ENCODE data around the gene AGAP1.

The AGAP1 gene

DNA sequence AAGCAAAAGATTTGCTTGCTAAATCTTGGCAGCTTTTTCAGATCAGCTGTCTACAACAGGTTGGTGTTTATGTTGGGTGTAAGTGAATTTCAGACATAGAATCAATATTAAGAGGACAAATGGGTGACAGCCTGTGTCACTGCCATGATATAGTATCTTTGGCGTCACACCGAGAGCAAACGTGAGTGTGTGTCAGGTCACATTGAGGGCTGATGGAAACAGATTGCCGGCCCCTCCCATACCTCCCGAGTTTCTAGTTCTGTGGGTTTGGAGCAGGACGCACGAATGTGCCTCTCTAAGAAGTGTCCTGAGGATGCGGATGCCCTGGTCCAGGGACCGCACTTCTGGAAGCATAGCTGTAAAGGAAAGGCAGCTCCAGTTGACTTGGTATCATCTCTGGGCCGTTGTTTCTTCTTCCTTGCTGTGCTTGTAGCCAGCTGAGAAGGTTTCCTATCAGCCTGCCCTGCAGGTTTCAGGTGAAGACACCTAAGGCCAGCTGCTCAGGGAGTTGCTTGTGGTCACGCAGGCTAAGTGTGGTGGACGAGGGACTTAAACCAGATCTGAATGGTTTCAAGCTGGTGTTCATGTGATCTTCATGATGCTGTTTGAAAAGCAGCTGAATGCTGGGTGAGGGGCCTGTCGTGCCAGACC lies 6.4 kb downstream of the AGAP1 start:
- TF ChIP-seq, protein P1, sequence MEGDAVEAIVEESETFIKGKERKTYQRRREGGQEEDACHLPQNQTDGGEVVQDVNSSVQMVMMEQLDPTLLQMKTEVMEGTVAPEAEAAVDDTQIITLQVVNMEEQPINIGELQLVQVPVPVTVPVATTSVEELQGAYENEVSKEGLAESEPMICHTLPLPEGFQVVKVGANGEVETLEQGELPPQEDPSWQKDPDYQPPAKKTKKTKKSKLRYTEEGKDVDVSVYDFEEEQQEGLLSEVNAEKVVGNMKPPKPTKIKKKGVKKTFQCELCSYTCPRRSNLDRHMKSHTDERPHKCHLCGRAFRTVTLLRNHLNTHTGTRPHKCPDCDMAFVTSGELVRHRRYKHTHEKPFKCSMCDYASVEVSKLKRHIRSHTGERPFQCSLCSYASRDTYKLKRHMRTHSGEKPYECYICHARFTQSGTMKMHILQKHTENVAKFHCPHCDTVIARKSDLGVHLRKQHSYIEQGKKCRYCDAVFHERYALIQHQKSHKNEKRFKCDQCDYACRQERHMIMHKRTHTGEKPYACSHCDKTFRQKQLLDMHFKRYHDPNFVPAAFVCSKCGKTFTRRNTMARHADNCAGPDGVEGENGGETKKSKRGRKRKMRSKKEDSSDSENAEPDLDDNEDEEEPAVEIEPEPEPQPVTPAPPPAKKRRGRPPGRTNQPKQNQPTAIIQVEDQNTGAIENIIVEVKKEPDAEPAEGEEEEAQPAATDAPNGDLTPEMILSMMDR (IDR thresholded peaks at IDR 0.05; ENCODE audit: low read depth, low read length), result no peak
- no peak overlapping the region for H3K4me3 ChIP-seq (replicated peaks in 1 of 2; ENCODE audit: low read depth in 2 of 2, low read length in 2 of 2)
- DNase-seq (ENCODE audit: low read depth in 2 of 2), result no peak

GRCh38 chr2:235500761-235501672 lies 7.2 kb downstream of the AGAP1 start:
- TF ChIP-seq, protein P1 (IDR thresholded peaks at IDR 0.05; ENCODE audit: low read depth, low read length), result no peak
- peak; percentile 59 to 68 for DNase-seq (ENCODE audit: low read depth in 2 of 2)
- peak overlapping the region in 1 of 2 donors; percentile 33 for H3K4me3 ChIP-seq (replicated peaks in 1 of 2; ENCODE audit: low read depth in 2 of 2, low read length in 2 of 2)

GRCh38 chr2:235501673-235502031 lies 7.8 kb downstream of the AGAP1 start:
- no peak for DNase-seq (ENCODE audit: low read depth in 2 of 2)
- TF ChIP-seq, protein P1 (IDR thresholded peaks at IDR 0.05; ENCODE audit: low read depth, low read length), result no peak
- H3K4me3 ChIP-seq (replicated peaks in 1 of 2; ENCODE audit: low read depth in 2 of 2, low read length in 2 of 2), result peak overlapping the region in 1 of 2 donors; percentile 33

DNA sequence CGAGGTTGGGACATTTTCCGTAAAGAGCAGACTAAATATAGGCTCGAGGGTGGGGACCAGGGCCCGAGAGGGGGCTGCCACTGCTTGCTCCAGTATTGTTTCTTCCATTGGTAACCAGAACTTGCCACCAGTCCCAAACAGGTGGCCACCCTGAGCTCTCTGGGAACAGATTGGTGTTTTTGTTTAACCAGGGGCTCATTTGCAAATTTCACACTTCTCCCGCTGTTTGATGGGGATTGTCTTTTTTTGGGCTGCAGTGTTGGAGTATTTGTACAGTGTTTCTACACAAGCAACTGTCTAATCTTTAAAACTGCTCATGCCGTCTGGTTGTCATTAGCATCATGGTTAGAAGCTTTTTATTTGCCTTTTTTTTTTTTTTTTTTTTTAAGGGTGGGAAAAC lies 8.5 kb downstream of the AGAP1 start:
- no peak overlapping the region for H3K4me3 ChIP-seq (replicated peaks in 1 of 2; ENCODE audit: low read depth in 2 of 2, low read length in 2 of 2)
- no peak for DNase-seq (ENCODE audit: low read depth in 2 of 2)
- TF ChIP-seq, protein P1 (IDR thresholded peaks at IDR 0.05; ENCODE audit: low read depth, low read length), result no peak

- DNase-seq (ENCODE audit: low read depth in 2 of 2), result no peak
- no peak overlapping the region for H3K4me3 ChIP-seq (replicated peaks in 1 of 2; ENCODE audit: low read depth in 2 of 2, low read length in 2 of 2)
- TF ChIP-seq, protein P1 (IDR thresholded peaks at IDR 0.05; ENCODE audit: low read depth, low read length), result no peak
Measured at GRCh38 chr2:235504441-235505180, 10.8 kb downstream of the AGAP1 start.

- peak in 1 of 2 donors; percentile 20 for DNase-seq (ENCODE audit: low read depth in 2 of 2)
- TF ChIP-seq, protein P1 (IDR thresholded peaks at IDR 0.05; ENCODE audit: low read depth, low read length), result no peak
- H3K4me3 ChIP-seq (replicated peaks in 1 of 2; ENCODE audit: low read depth in 2 of 2, low read length in 2 of 2), result no peak overlapping the region
Measured at GRCh38 chr2:235505181-235505741, 11.4 kb downstream of the AGAP1 start.

Data from cardiac fibroblast (primary cell).